T-helper 9 cell (primary cell): Measurements from ENCODE around the gene BPIFA3.
"Not testable (repeated sequence)": the region's sequence is repeated elsewhere in the genome, so short reads cannot be mapped to it uniquely, and the experiment has no call there.

Source experiments
- DNase-seq: peaks from one replicate; pipeline ENCODE4 v3.0.0-alpha.2; 2020
- total RNA-seq, 2 donors: gene quantifications; one replicate each; lab custom pipeline; 2026; lab: John Stamatoyannopoulos, UW

The BPIFA3 gene
- 0 to 0.07 reads per million in 2 donors for total RNA-seq

- DNase-seq = no peak
Observed at GRCh38 chr20:33217052-33217451, at the start of gene BPIFA3. Gene BPIFA3 (plus strand): TSS chr20:33217352. CDS start chr20:33217537, 185 bp downstream.

DNA sequence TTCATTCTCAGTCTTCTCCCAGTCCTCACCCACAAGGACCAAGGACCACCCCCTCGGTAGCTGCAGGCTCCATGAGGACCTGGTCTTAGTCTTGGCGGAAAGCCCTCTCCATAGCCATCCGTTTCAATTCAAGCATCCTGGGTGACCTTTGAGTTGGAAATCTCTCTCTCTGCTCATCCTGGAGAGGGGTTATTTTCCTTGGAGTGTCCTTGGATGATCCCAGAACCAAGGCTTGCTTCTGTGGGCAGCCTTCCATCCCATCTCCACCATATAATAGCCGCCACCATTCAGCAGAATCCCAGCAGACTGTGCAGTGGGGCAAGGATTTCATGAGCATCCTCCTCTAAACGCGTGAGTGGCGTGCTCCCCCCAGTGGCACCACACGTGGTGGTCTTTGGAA lies 49.3 kb upstream of the BPIFA3 start, which contains the start of gene BPIFA2:
Gene BPIFA2 (plus strand): TSS at position 301 of the 400 bp plus-strand sequence. CDS start 987 bp downstream, outside the sequence.
- no peak for DNase-seq

GRCh38 chr20:33169176-33169794 lies 47.9 kb upstream of the BPIFA3 start:
- DNase-seq = no peak

DNA sequence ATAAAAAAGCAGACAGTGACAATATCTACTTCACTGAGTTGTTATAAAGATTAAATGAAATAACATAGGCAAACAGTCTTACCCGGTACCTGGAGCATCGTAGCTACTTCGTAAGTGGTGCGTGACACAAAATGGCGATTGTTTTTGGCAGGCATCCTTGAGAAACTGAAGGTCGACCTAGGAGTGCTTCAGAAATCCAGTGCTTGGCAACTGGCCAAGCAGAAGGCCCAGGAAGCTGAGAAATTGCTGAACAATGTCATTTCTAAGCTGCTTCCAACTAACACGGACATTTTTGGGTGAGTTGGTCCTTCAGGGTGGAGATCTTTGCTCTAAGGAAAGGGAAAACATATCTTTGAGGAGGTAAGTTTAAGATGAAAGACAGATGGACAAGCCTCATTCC lies 44.4 kb upstream of the BPIFA3 start:
- DNase-seq = no peak

- no peak for DNase-seq
Observed at GRCh38 chr20:33175123-33175522, 42.0 kb upstream of the BPIFA3 start.

GRCh38 chr20:33176101-33176500 lies 41.1 kb upstream of the BPIFA3 start:
- DNase-seq = no peak

DNA sequence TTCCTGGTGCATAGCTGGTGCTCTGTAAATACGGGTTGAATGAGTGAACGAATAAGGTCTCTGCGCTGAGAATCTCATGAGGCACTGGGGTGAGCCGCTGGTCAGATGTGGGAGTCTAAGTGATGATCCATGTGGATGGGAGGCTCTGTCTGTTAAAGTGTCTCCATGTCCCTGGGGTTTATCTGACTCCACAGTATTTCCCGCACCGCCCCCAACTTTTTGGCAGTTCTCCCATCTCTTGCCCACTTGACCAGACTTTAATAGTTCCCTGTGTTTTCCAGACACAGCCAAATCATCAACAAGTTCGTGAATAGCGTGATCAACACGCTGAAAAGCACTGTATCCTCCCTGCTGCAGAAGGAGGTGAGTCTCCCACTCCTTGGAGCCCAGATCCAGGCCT lies 39.3 kb upstream of the BPIFA3 start:
- DNase-seq = no peak

DNA sequence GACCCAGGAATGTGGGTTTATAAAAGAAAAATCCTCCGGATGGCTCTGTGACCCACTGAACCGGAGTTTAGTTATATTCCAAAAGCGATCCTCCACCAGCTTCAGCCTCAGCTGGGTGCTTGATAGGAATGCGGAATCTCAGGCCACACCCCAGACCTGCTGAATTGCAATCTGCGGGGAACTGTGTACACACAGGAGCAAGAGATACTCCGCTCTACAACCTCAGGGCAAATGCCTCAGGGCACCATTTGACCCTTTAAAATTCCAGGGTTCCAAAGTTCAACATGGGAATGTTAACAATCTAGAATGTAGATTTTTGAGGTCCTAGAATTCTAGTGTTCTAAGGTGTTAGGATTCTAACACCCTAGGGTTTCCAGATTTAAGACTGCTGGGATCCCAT lies 38.4 kb upstream of the BPIFA3 start:
- DNase-seq = no peak

- DNase-seq = no peak
Observed at GRCh38 chr20:33180169-33180568, 37.0 kb upstream of the BPIFA3 start.

DNA sequence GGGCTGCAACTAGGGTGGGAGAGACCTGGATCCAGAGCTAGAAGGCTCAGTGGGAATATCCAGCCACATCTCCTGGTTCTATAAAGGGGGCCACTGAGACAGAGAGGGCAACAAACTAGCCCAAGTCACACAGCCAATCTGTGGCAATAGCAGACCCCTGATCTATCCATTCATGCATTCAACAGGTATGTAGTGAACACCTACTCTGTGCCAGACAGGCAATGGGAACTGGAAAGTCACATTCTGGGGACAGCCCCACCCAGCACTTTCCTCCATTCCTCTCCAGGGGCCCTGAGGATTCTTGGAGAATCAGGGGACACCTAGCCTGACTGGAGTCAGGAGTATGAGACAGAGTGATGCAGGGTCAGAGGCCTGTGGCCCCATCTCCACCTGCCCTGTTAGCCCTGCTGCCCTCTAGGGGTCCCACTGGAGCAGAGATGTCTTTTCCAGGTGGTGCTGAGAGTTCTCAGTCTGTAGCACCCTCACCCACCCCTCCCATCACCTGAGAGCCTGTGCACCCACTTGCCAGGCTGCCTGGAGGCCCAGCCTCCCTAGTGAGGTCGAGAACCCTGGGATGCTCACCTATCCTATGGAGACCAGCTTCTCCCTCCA lies 35.6 kb upstream of the BPIFA3 start:
- DNase-seq = no peak

DNA sequence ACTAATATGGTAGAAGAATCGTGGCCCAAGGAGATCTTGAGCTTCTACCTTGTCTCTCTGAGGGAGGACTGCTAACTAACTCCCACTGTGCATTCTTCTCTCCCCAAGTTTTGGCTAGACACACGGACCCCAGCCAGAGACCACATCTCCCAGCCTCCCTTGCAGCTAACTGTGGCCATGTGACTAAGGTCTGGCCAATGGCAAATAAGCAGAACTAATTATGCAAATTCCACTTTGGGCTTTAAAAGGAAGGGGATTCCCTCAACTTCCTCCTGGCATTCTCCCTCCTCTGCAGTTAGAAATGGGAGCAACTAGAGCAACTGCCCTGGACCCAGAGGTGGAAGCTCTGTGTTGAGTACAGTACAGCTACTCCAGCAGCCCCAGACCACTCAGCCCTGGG lies 33.8 kb upstream of the BPIFA3 start:
- DNase-seq = no peak

DNA sequence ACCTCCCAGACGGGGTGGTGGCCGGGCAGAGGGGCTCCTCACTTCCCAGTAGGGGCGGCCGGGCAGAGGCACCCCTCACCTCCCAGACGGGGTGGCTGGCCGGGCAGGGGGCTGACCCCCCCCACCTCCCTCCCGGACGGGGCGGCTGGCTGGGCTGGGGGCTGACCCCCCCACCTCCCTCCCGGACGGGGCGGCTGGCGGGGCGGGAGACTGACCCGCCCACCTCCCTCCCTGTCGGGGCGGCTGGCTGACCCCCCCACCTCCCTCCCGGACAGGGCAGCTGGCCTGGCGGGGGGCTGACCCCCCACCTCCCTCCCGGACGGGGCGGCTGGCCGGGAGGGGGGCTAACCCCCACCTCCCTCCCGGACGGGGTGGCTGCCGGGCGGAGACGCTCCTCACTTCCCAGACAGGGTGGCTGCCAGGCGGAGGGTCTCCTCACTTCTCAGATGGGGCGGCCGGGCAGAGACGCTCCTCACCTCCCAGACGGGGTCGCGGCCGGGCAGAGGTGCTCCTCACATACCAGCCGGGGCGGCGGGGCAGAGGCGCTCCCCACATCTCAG lies 32.0 kb upstream of the BPIFA3 start:
- not testable (repeated sequence) for DNase-seq

DNA sequence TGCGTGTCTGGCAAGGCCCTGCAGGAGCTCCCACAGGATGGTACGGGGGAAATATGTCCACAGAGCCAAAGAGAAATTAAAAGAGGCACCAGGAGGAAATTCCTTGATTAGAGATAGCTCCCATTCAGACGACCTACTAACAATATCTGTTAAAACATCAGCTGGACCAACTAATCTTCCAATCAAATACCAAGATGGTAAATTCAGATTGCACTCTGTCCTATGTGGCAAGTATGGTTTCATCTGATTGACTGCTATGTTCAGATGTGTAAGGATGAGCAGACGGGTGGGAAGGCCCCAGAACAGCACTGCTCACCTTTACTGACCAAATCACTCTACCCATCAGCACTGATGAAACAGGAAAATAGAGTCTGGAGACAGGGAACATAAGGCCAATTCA lies 29.7 kb upstream of the BPIFA3 start:
- no peak for DNase-seq

GRCh38 chr20:33188421-33188820 lies 28.7 kb upstream of the BPIFA3 start:
- no peak for DNase-seq

GRCh38 chr20:33191484-33191883 lies 25.7 kb upstream of the BPIFA3 start:
- DNase-seq = no peak

- DNase-seq = no peak
Observed at GRCh38 chr20:33191955-33192354, 25.2 kb upstream of the BPIFA3 start.

GRCh38 chr20:33192912-33193501 lies 24.1 kb upstream of the BPIFA3 start:
- no peak for DNase-seq

GRCh38 chr20:33199026-33199425 lies 18.1 kb upstream of the BPIFA3 start:
- DNase-seq = no peak

GRCh38 chr20:33202451-33202850 lies 14.7 kb upstream of the BPIFA3 start:
- no peak for DNase-seq

DNA sequence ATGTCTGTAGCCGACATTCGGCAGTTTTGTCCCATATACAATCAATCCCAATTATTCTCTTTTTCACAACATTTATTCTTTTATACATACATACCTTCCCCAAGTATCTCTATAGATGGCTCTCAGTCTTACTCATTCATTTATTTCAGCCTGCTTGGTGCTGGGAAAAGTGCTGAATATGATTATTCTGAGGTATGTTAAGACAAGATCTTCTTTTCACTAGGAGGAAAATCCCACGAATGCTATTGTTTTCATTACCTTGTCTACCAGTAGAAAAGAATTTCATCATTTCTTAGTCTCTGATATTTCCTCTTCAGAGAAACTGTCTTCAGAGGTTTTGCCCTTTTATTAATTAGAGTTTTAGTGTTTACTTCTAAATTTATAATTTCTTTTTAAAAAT lies 13.7 kb upstream of the BPIFA3 start:
- DNase-seq = no peak

DNA sequence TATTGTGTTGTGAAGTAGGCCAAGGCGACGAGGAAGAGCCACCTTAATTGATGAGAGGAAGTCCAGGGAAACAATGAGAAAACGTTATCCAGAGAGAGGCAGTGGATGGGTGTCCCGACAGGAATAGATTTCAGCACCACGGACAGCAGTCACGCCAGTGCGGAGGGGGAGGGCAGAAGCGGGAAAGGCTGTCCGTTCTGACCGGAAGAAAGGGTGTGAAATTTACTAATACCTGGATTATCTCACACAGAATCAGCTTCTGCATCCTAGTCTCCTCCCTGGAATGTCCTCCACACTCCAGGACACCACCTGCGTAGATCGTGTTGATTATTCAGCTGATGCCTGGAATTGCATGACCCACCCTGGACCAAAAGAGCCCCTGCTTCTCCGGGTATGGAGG lies 7.4 kb upstream of the BPIFA3 start:
- peak; percentile 11 for DNase-seq

- DNase-seq = no peak
Observed at GRCh38 chr20:33210371-33210770, 6.8 kb upstream of the BPIFA3 start.

GRCh38 chr20:33211817-33212424 lies 5.2 kb upstream of the BPIFA3 start:
- DNase-seq = no peak

DNA sequence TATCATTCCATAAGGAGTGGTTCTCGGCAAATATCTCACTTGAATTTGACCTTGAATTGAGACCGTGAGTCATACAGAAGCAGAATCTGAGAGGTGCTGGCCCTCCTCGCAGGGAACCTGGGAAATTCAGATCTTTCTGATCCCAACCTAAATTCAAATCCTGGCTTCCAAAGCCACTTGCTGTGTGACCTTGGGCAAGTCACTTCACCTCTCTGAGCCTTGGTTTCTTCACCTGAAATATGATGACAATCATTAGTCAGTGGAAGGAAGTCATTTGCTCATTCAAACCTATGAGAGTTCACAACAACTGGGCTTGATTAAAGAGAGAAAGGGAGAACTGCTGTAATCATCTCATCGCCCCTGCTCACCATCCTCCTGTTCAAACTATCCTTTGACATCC lies 7.2 kb downstream of the BPIFA3 start:
- DNase-seq = no peak
